Peyer's patch (tissue), 4 donors: Measurements from ENCODE around the gene C4BPA.

Experiments used
- CTCF ChIP-seq, 6 experiments: fragments of 450-650 bp in 4 of 6; fragments of 200-600 bp in 2 of 6; sonication (generic) in 1 of 6; IDR thresholded peaks; one replicate each; pipeline ENCODE4 v1.5.1; 2017 to 2019; ENCODE audit warnings: antibody characterized with exemption in 6 of 6, mild to moderate bottlenecking in 3 of 6, moderate library complexity in 1 of 6
- POLR2A ChIP-seq, 2 donors: fragments of 450-650 bp; IDR thresholded peaks; one replicate each; pipeline ENCODE4 v1.5.1; 2017; ENCODE audit warnings: antibody characterized with exemption in 2 of 2, mild to moderate bottlenecking in 2 of 2, moderate library complexity in 2 of 2

GRCh38 chr1:207076181-207076955, 27.7 kb upstream of the C4BPA start:
- TF ChIP-seq CTCF (IDR thresholded peaks at IDR 0.05) (no peak), POLR2A (IDR thresholded peaks at IDR 0.05) (no peak)
